Thymus (tissue), 11 donors: Measurements from ENCODE around the gene MEIKIN. TPM values are rescaled to one million over a fixed set of nuclear protein-coding genes. Genes with fewer than 3 reads are reported as not detected.
"Not testable (repeated sequence)": the region's sequence is repeated elsewhere in the genome, so short reads cannot be mapped to it uniquely, and the experiment has no call there.

Source experiments
- DNase-seq, 9 donors: peaks; one replicate each; pipeline ENCODE4 v3.0.0-alpha.2; 2013; ENCODE audit warnings: low spot score in 9 of 9, low read depth in 6 of 9, missing footprints in 1 of 9
- H3K27ac ChIP-seq, 2 donors: one replicate each; pipeline ENCODE4 v1.5.1; 2013; ENCODE audit warnings: control low read depth in 1 of 2, low read depth in 1 of 2, low read length in 1 of 2, mild to moderate bottlenecking in 1 of 2, moderate library complexity in 1 of 2
- H3K27me3 ChIP-seq, 2 donors: one replicate each; pipeline ENCODE4 v1.5.1; 2013; ENCODE audit warnings: low read length in 1 of 2; ENCODE audit not compliant: control insufficient read depth in 2 of 2, insufficient read depth in 1 of 2
- H3K36me3 ChIP-seq, 2 donors: one replicate each; pipeline ENCODE4 v1.5.1; 2013; ENCODE audit warnings: low read length in 1 of 2, mild to moderate bottlenecking in 1 of 2, moderate library complexity in 1 of 2; ENCODE audit not compliant: control insufficient read depth in 2 of 2, insufficient read depth in 2 of 2
- H3K4me1 ChIP-seq, 2 donors: one replicate each; pipeline ENCODE4 v1.5.1; 2013; ENCODE audit warnings: low read length in 2 of 2; ENCODE audit not compliant: control insufficient read depth in 2 of 2, insufficient read depth in 2 of 2
- H3K4me3 ChIP-seq, 2 donors: one replicate each; pipeline ENCODE4 v1.5.1; 2013; ENCODE audit warnings: low read length in 2 of 2, control low read depth in 1 of 2, mild to moderate bottlenecking in 1 of 2
- H3K9me3 ChIP-seq, 2 donors: one replicate each; pipeline ENCODE4 v1.5.1; 2013; ENCODE audit warnings: low read length in 1 of 2, mild to moderate bottlenecking in 1 of 2; ENCODE audit not compliant: control insufficient read depth in 2 of 2, insufficient read depth in 1 of 2
- WGBS: extraction: QIAGEN DNeasy Blood & Tissue Kit; methylation state at CpG from one replicate; pipeline ENCODE4 v1.1.7; 2013; 5-methylcytosine and 5-hydroxymethylcytosine counted together
- polyA plus RNA-seq: library from polyadenylated mRNA; stranded (reverse); fragments of 200-250 nt; gene quantifications from one replicate; pipeline ENCODE4 v1.2.3, GENCODE V29; 2013
- total RNA-seq: library from RNA; stranded (reverse); fragments of 120-200 nt; gene quantifications from one replicate; pipeline ENCODE4 v1.2.4, GENCODE V29; 2013
- donor health status: healthy.

The MEIKIN gene
- total and polyA plus RNA-seq, 2 donors, result 0.09 to 0.14 TPM

DNA sequence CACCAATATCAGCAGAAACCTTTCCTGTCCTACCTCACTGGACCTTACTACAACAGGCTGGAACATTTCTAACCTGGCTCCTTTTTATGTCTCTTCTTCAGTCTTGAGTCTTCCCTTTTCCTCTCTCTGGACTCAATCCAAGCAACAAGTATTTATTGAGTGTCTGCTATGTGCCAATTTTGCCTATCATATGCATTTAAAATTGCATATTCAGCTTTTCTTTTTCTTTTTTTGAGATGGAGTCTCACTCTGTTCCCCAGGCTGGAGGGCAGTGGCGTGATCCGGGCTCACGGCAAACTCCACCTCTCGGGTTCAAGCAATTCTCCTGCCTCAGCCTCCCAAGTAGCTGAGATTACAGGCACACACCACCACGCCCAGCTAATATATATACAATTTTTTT is 65.8 kb downstream of the MEIKIN start:
- Histone ChIP-seq H3K9me3 (no peaks in the 10 kb centered on the region), H3K27me3 (no peaks in the 10 kb centered on the region), H3K27ac (no peak overlapping the region), H3K4me1 (no peaks in the 10 kb centered on the region), H3K36me3 (no peaks in the 10 kb centered on the region), H3K4me3 (no peak overlapping the region)
- 97% methylated on average over 5 of the region's 5 CpGs for WGBS
- DNase-seq, result no peak

DNA sequence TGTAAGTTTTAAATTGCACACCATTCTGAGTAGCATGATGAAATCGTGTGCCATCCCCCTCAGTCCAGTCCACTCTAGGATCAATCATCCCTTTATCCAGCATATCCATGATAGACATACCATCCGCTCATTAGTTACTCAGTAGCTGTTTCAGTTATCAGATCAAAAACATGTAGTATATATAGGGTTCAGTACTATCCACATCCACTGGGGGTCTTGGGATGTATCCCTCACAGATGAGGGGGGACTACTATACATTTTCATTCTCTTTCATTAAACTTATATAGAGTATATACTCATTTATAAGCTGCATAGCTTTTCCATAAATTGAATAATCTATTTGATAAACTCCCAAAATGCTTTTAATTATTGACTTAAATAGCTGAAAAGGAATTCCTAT is 67.6 kb downstream of the MEIKIN start:
- no peaks in the 10 kb centered on the region for H3K27me3 ChIP-seq
- H3K36me3 ChIP-seq, result no peaks in the 10 kb centered on the region
- no peak for DNase-seq
- no peaks in the 10 kb centered on the region for H3K9me3 ChIP-seq
- H3K27ac ChIP-seq, result no peak overlapping the region
- no peaks in the 10 kb centered on the region for H3K4me1 ChIP-seq
- 82% methylated on average over 2 of the region's 2 CpGs for WGBS
- H3K4me3 ChIP-seq, result no peak overlapping the region

DNA sequence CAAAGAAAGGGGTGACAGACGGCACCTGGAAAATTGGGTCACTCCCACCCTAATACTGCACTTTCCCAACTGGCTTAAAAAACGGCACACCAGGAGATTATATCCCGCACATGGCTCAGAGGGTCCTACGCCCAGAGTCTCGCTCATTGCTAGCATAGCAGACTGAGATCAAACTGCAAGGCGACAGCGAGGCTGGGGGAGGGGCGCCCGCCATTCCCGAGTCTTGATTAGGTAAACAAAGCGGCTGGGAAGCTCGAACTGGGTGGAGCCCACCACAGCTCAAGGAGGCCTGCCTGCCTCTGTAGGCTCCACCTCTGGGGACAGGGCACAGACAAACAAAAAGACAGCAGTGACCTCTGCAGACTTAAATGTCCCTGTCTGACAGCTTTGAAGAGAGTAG is 74.2 kb downstream of the MEIKIN start:
- not testable (repeated sequence) for H3K4me3 ChIP-seq, H3K27ac ChIP-seq, H3K4me1 ChIP-seq, H3K36me3 ChIP-seq, DNase-seq, H3K27me3 ChIP-seq, H3K9me3 ChIP-seq
- WGBS, result 98% methylated on average over 12 of the region's 12 CpGs

DNA sequence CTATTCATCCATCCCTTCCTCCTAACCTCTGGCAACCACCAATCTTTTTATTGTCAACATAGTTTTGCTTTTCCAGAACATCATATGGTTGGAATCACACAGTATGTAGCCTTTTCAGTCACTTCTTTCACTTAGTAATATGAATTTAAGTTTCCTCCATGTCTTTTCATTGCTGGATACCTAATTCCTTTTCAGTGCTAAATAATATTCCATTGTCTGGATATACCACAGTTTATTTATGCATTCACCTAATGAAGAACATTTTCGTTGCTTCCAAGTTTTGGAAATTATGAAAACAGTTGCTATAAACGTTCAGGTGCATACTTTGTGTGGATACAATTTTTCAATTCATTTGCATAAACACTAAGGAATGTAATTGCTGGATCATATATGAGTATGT is 77.9 kb downstream of the MEIKIN start:
- H3K36me3 ChIP-seq, result no peaks in the 10 kb centered on the region
- no peak for DNase-seq
- H3K9me3 ChIP-seq, result peaks cover 0 to 18% of the 10 kb centered on the region in 2 donors
- no peaks in the 10 kb centered on the region for H3K27me3 ChIP-seq
- WGBS, result 71% methylated on average over 2 of the region's 2 CpGs
- H3K4me1 ChIP-seq, result no peaks in the 10 kb centered on the region
- H3K27ac ChIP-seq, result no peak overlapping the region
- no peak overlapping the region for H3K4me3 ChIP-seq

DNA sequence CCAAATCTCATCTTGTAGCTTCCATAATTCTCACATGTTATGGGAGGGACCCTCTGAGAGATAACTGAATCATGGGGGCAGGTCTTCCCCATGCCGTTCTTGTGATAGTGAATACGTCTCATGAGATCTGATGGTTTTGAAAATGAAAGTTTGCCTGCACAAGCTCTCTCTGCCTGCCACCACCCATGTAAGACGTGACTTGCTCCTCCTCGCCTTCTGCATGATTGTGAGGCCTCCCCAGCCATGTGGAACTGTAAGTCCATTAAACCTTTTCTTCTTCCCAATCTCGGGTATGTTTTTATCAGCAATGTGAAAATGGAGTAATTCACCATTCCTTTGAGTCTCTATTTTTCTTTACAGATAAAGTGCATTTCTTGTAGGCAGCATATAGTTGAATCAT is 81.8 kb downstream of the MEIKIN start:
- H3K36me3 ChIP-seq, result no peaks in the 10 kb centered on the region
- H3K4me1 ChIP-seq, result no peaks in the 10 kb centered on the region
- H3K27ac ChIP-seq, result no peak overlapping the region
- no peak overlapping the region for H3K4me3 ChIP-seq
- WGBS, result 98% methylated on average over 5 of the region's 5 CpGs
- peaks cover 0 to 18% of the 10 kb centered on the region in 2 donors for H3K9me3 ChIP-seq
- H3K27me3 ChIP-seq, result no peaks in the 10 kb centered on the region
- DNase-seq, result no peak

DNA sequence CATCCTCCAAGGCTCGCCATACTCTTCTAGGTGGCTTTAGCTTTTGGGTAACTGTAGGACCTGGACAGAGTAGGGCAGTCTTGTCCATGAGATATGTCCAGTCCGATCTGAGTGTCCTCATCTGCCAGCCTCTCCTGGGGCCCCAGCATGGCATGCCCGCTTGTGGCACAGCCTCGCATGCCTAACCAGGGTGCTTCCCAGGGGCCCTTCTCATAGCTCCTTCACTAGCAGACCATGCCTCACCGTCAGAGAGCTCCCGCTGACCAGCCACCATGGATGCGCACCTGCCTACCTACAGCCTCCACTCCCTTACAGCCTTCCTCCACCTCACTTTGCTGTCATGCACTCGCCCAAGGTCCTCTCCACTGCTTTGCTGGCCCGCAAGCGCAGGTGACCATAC is 88.1 kb downstream of the MEIKIN start:
- Histone ChIP-seq H3K4me1 (no peaks in the 10 kb centered on the region), H3K36me3 (no peaks in the 10 kb centered on the region), H3K27ac (no peak overlapping the region), H3K9me3 (no peaks in the 10 kb centered on the region), H3K4me3 (no peak overlapping the region), H3K27me3 (no peaks in the 10 kb centered on the region)
- 97% methylated on average over 10 of the region's 10 CpGs for WGBS
- no peak for DNase-seq

DNA sequence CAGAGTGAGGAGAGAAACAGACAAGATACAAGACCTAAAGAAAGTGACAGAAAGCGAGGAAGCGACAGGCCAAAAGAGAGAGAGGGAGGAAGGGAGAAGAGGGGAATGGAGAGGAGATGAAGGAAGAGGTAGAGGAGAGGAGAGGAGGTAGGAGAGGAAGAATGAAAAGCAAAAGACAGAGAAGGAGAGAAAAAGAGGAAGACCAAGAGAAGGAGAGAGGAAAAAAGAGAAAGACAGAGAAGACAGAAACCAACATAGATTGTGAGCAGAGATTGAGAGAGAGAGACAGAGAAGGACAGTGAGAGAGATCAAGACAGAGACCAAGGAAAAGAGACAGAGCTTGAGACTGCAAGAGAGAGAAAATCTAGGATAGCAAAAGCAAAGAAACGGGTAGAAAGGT is 90.0 kb downstream of the MEIKIN start:
- 98% methylated on average over 3 of the region's 3 CpGs for WGBS
- Histone ChIP-seq H3K4me3 (no peak overlapping the region), H3K36me3 (no peaks in the 10 kb centered on the region), H3K9me3 (no peaks in the 10 kb centered on the region), H3K27ac (no peak overlapping the region), H3K27me3 (no peaks in the 10 kb centered on the region), H3K4me1 (no peaks in the 10 kb centered on the region)
- DNase-seq, result no peak

DNA sequence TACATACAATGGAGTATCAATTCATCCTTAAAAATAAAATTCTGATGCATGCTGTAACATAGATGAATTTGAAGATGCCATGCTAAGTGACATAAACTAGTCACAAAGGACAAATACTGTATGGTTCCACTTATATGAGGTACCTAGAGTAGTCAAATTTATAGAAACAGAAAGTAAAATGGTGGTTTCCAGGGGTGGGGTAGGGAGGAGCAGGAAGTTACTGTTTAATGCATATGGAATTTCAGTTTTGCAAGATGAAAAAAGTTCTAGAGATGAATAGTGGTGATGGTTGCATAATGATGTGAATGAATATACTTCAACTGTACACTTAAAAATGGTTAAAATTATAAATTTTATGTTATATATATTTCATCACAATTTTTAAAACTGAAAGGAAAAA is 91.3 kb downstream of the MEIKIN start:
- no peaks in the 10 kb centered on the region for H3K27me3 ChIP-seq
- no peaks in the 10 kb centered on the region for H3K4me1 ChIP-seq
- DNase-seq, result no peak
- no peak overlapping the region for H3K4me3 ChIP-seq
- H3K27ac ChIP-seq, result no peak overlapping the region
- H3K36me3 ChIP-seq, result no peaks in the 10 kb centered on the region
- H3K9me3 ChIP-seq, result peaks cover 0 to under 1% of the 10 kb centered on the region in 2 donors

DNA sequence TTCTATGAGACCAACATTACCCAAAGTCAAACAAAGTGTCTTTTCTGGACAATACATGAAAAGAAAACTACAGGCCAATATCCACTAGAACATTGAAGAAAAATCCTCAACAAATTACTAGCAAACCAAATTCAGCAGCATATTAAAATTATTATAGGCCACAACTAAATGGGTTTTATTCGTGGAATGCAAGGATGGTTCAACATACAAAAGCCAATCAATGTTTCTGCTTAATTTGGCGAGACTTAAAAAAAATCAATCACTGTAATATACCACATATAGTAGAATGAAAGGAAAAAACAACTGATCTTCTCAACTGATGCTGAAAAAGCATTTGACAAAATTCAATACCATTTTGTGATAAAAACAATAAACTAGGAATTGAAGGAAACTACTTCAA is 96.8 kb downstream of the MEIKIN start:
- Histone ChIP-seq H3K4me1 (no peaks in the 10 kb centered on the region), H3K27me3 (no peaks in the 10 kb centered on the region), H3K27ac (no peak overlapping the region), H3K4me3 (no peak overlapping the region), H3K36me3 (no peaks in the 10 kb centered on the region), H3K9me3 (peaks cover 0 to 3% of the 10 kb centered on the region in 2 donors)
- WGBS, result 88% methylated on average over 2 of the region's 2 CpGs
- no peak for DNase-seq

DNA sequence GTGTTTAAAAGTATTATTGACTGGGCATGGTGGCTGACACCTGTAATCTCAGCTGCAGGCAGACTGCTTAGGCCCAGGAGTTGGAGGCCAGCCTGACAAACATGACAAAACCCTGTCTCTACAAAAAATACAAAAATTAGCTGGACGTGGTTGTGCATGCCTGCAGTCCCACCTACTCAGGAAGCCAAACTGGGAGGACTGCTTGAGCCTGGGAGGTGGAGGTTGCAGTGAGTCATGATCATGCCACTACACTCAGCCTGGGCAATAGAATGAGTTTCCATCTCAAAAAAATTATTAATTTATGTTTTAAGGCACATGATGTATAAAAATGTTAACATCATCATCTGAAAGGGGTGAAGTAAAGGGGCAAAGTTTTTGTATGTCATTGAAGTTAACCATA is 98.9 kb downstream of the MEIKIN start:
- H3K4me1 ChIP-seq, result no peaks in the 10 kb centered on the region
- no peak overlapping the region for H3K4me3 ChIP-seq
- H3K9me3 ChIP-seq, result peaks cover 0 to 11% of the 10 kb centered on the region in 2 donors
- WGBS, result 83% methylated on average over 1 of the region's 1 CpG
- no peak overlapping the region for H3K27ac ChIP-seq
- no peak for DNase-seq
- H3K36me3 ChIP-seq, result no peaks in the 10 kb centered on the region
- H3K27me3 ChIP-seq, result no peaks in the 10 kb centered on the region
